ENCODE measurements around the gene CDKN2B-AS1. TPM values are rescaled to one million over a fixed set of nuclear protein-coding genes. Genes with fewer than 3 reads are reported as not detected.

CDKN2B-AS1 gene
- total and polyA plus RNA-seq, 7 donors = 0.49 to 264 (median 2.0) TPM

DNA sequence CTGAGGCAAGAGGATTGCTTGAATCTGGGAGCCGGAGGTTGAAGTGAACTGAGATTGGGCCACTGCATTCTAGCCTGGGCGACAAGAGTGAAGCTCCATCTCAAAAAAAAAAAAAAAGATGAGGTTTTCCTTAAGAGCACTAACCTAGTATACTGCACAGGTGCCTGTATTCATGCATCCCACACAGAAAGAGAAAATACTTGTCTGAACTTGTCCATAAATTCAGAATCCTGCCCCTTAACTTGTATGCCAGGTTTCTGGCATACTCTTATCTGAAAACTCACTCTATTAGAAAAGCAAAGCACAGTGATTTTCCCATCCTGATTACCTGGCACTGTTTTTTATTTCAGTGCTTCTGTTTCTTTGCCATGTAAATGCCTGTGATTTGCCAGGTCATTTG lies 139.8 kb downstream of the CDKN2B-AS1 start:
- TF ChIP-seq POLR2A (IDR thresholded peaks at IDR 0.05) (no peak), POLR2AphosphoS5 (IDR thresholded peaks at IDR 0.05) (no peak), EP300 (IDR thresholded peaks at IDR 0.05) (no peak)
- TF ChIP-seq, protein P1, sequence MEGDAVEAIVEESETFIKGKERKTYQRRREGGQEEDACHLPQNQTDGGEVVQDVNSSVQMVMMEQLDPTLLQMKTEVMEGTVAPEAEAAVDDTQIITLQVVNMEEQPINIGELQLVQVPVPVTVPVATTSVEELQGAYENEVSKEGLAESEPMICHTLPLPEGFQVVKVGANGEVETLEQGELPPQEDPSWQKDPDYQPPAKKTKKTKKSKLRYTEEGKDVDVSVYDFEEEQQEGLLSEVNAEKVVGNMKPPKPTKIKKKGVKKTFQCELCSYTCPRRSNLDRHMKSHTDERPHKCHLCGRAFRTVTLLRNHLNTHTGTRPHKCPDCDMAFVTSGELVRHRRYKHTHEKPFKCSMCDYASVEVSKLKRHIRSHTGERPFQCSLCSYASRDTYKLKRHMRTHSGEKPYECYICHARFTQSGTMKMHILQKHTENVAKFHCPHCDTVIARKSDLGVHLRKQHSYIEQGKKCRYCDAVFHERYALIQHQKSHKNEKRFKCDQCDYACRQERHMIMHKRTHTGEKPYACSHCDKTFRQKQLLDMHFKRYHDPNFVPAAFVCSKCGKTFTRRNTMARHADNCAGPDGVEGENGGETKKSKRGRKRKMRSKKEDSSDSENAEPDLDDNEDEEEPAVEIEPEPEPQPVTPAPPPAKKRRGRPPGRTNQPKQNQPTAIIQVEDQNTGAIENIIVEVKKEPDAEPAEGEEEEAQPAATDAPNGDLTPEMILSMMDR (IDR thresholded peaks at IDR 0.05) = no peak
- 82 to 88% methylated on average over 2 of the region's 2 CpGs for WGBS, 2 donors
- intact Hi-C loops (cut with DNase I) = no loop called here

DNA sequence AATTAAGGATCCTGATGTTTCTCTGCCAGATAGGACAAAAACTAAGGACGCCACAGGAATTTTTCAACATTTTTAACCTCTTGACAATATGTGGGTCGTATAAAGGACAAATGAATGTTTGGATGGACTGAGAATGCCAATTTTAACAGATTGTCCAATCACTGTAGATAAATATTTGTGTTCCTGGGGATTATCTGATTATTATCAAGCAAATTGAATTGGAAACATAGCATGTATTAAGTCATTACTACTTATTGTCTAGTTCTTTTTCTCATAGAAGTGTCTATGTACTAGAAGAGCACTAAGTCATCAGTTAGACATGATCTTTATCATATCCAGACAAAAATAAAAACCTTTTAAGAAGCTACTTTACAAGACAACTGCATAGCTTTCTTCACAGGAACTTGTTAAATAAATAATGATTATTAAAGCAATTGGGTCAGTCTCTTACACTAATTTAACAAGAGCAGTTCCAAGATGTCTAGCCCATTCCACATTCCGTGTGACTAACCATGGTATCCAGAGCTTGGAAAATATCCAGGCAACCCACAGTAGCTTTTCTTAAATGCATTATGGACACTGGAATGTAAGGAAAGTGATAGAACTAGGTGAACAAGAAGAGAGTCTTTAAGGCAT lies 142.0 kb downstream of the CDKN2B-AS1 start:
- TF ChIP-seq POLR2AphosphoS5 (IDR thresholded peaks at IDR 0.05) = no peak
- TF ChIP-seq POLR2A (IDR thresholded peaks at IDR 0.05) = no peak
- TF ChIP-seq, protein P1 (IDR thresholded peaks at IDR 0.05) = no peak
- TF ChIP-seq EP300 (IDR thresholded peaks at IDR 0.05) = no peak
- DNase-seq = no peak
- Histone ChIP-seq H3K9me3 (no peaks in the 10 kb centered on the region), H3K36me3 (no peaks in the 10 kb centered on the region), H3K4me3 (no peak overlapping the region), H3K27me3 (no peaks in the 10 kb centered on the region), H3K27ac (no peak overlapping the region), H3K4me1 (peaks cover 0 to 7% (median 0%) of the 10 kb centered on the region in 4 donors)
- intact Hi-C loops (cut with DNase I) = no loop called here
- WGBS, 2 donors = 74 to 82% methylated on average over 3 of the region's 3 CpGs

More for the DNA sequence above, 139.8 kb downstream of the CDKN2B-AS1 start:
- Histone ChIP-seq H3K4me1 (peaks cover 0 to 7% (median 0%) of the 10 kb centered on the region in 4 donors), H3K27me3 (no peaks in the 10 kb centered on the region), H3K9me3 (no peaks in the 10 kb centered on the region), H3K27ac (no peak overlapping the region), H3K4me3 (no peak overlapping the region), H3K36me3 (no peaks in the 10 kb centered on the region)
- no peak for DNase-seq

GRCh38 chr9:22138956-22139660 lies 144.5 kb downstream of the CDKN2B-AS1 start:
- Histone ChIP-seq H3K27ac (no peak overlapping the region), H3K36me3 (no peaks in the 10 kb centered on the region), H3K9me3 (no peaks in the 10 kb centered on the region), H3K27me3 (no peaks in the 10 kb centered on the region), H3K4me1 (peaks cover 0 to 7% (median 0%) of the 10 kb centered on the region in 4 donors), H3K4me3 (no peak overlapping the region)
- no peak for DNase-seq
- TF ChIP-seq, protein P1 (IDR thresholded peaks at IDR 0.05) = no peak
- TF ChIP-seq POLR2A (IDR thresholded peaks at IDR 0.05) = no peak
- no peak for TF ChIP-seq POLR2AphosphoS5 (IDR thresholded peaks at IDR 0.05)
- TF ChIP-seq EP300 (IDR thresholded peaks at IDR 0.05) = no peak
- intact Hi-C loops (cut with DNase I) = no loop called here
- whole genome bisulfite sequencing, 2 donors = 91 to 96% methylated on average over 4 of the region's 4 CpGs

- no peak for DNase-seq
- TF ChIP-seq, protein P1 (IDR thresholded peaks at IDR 0.05) = no peak
- TF ChIP-seq POLR2A (IDR thresholded peaks at IDR 0.05) (no peak), POLR2AphosphoS5 (IDR thresholded peaks at IDR 0.05) (no peak), EP300 (IDR thresholded peaks at IDR 0.05) (no peak)
- H3K27me3 ChIP-seq = no peaks in the 10 kb centered on the region
- H3K4me3 ChIP-seq = no peak overlapping the region
- H3K36me3 ChIP-seq = no peaks in the 10 kb centered on the region
- no peak overlapping the region for H3K27ac ChIP-seq
- peaks cover 0 to 2% (median 0%) of the 10 kb centered on the region in 4 donors for H3K4me1 ChIP-seq
- H3K9me3 ChIP-seq = no peaks in the 10 kb centered on the region
- WGBS, 2 donors = 17 to 43% methylated on average over 1 of the region's 1 CpG
- intact Hi-C loops (cut with DNase I) = no loop called here
These were observed 147.3 kb downstream of the CDKN2B-AS1 start for GRCh38 chr9:22141908-22142307.

All from sigmoid colon (tissue), 7 donors.